DOHH2 (cell line): ENCODE measurements around the gene CXCL12.

Source experiments
- H3F3A ChIP-seq: fragments of 200-600 bp; sonication (generic), shearing (Covaris generic); 2 replicates; pipeline ENCODE4 v1.6.0; 2016; ENCODE audit warnings: antibody characterized with exemption, mild to moderate bottlenecking; ENCODE audit not compliant: control insufficient read depth, insufficient read depth
- H3K27ac ChIP-seq: fragments of 200-600 bp; sonication (generic); 2 replicates; pipeline ENCODE4 v1.5.1; 2014; ENCODE audit warnings: low read depth, mild to moderate bottlenecking, low read length, moderate library complexity
- H3K27me3 ChIP-seq: fragments of 200-600 bp; sonication (generic); 2 replicates; pipeline ENCODE4 v1.6.1; 2014; ENCODE audit warnings: mild to moderate bottlenecking, low read length, mixed read lengths; ENCODE audit not compliant: control insufficient read depth
- H3K36me3 ChIP-seq: fragments of 200-600 bp; sonication (generic); 2 replicates; pipeline ENCODE4 v1.6.1; 2014; ENCODE audit warnings: mild to moderate bottlenecking, low read length, moderate library complexity, mixed read lengths; ENCODE audit not compliant: control insufficient read depth
- H3K4me1 ChIP-seq: fragments of 200-600 bp; sonication (generic); 2 replicates; pipeline ENCODE4 v1.6.1; 2014; ENCODE audit warnings: mild to moderate bottlenecking, low read length, mixed read lengths; ENCODE audit not compliant: control insufficient read depth
- H3K4me2 ChIP-seq: fragments of 200-600 bp; sonication (generic); 2 replicates; pipeline ENCODE4 v1.6.0; 2014; ENCODE audit warnings: mild to moderate bottlenecking, low read length, moderate library complexity
- H3K4me3 ChIP-seq: fragments of 200-600 bp; sonication (generic); 2 replicates; pipeline ENCODE4 v1.5.1; 2014; ENCODE audit warnings: mild to moderate bottlenecking, low read length, mixed read lengths
- H3K79me2 ChIP-seq: fragments of 200-600 bp; sonication (generic); 2 replicates; pipeline ENCODE4 v1.6.1; 2014; ENCODE audit warnings: mild to moderate bottlenecking, low read length, mixed read lengths; ENCODE audit not compliant: control insufficient read depth
- H3K9me2 ChIP-seq: fragments of 200-600 bp; sonication (generic); replicated peaks from 2 replicates; pipeline ENCODE4 v1.6.1; 2014; ENCODE audit warnings: mild to moderate bottlenecking, low read length, mixed read lengths; ENCODE audit not compliant: control insufficient read depth
- H3K9me3 ChIP-seq: fragments of 200-600 bp; sonication (generic); 2 replicates; pipeline ENCODE4 v1.6.1; 2014; ENCODE audit warnings: antibody characterized with exemption, low read length, mixed read lengths; ENCODE audit not compliant: control insufficient read depth, insufficient read depth
- H4K20me1 ChIP-seq: fragments of 200-600 bp; sonication (generic); 2 replicates; pipeline ENCODE4 v1.6.0; 2014; ENCODE audit warnings: low read depth, mild to moderate bottlenecking, antibody characterized with exemption, low read length, moderate library complexity; ENCODE audit not compliant: control insufficient read depth, insufficient read depth
- CTCF ChIP-seq: fragments of 200-600 bp; sonication (generic); IDR thresholded peaks from one replicate; pipeline ENCODE4 v1.5.1; 2014; ENCODE audit warnings: antibody characterized with exemption, mild to moderate bottlenecking, low read depth, low read length; ENCODE audit not compliant: poor library complexity, severe bottlenecking
- EZH2phosphoT487 ChIP-seq: fragments of 200-600 bp; sonication (generic); IDR thresholded peaks from 2 replicates; pipeline ENCODE4 v1.6.1; 2017; ENCODE audit warnings: borderline replicate concordance, mild to moderate bottlenecking, antibody characterized with exemption, low read length, moderate library complexity, mixed read lengths

The CXCL12 gene

DNA sequence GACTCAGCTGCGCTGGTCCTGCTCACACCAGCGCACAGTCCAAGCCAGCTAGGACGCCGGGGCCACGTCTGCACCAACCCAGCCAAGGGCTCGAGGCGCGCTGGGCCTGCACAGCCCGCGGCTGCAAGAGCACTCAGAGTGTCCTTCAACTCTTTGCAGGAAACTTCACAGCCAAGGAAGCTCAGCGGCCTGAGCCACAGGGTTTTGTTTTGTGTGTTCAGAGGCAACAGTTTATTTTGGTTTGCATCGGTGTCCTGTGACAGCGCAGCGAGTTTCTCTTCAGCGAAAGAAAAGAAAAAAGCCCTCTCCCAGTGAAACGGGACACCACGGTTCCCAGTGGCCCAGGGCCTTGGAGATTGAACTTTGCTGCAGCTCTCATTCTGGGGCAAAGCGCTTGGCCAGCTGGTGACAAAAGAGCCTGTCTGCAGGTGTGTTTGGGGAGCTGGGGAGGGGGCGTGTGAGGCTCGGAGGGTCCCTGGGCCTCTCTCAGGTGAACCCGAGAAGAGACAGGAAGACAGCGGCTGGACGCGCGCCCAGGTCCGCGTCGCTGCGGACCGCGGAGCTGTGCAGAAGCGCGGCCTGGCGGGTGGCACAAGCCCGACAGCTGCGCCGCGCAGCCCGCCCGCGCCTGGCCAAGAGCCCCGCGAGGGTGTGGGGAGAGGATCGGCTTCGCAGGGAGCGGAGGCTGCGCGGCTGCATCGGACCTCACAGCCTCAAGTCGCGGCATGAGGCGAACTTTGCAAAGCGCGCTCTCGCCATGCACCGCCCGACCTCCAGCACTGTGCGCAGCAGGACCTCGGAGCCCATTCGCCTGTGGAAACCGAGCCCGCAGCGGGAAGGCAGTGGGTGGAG, 922 bp downstream of the CXCL12 start:
- H3K9me3 ChIP-seq, result no peaks in the 10 kb centered on the region
- H3K36me3 ChIP-seq, result no peaks in the 10 kb centered on the region
- no peaks in the 10 kb centered on the region for H3K4me1 ChIP-seq
- no peak for TF ChIP-seq EZH2phosphoT487
- TF ChIP-seq CTCF, result no peak
- H3K4me3 ChIP-seq, result no peak overlapping the region
- no peaks in the 10 kb centered on the region for H3K27me3 ChIP-seq
- no peaks in the 10 kb centered on the region for H3K9me2 ChIP-seq
- no peaks in the 10 kb centered on the region for H3K79me2 ChIP-seq
- no peaks in the 10 kb centered on the region for H4K20me1 ChIP-seq
- no peak overlapping the region for H3K4me2 ChIP-seq
- H3K27ac ChIP-seq, result no peak overlapping the region
- no peaks in the 10 kb centered on the region for H3F3A ChIP-seq

DNA sequence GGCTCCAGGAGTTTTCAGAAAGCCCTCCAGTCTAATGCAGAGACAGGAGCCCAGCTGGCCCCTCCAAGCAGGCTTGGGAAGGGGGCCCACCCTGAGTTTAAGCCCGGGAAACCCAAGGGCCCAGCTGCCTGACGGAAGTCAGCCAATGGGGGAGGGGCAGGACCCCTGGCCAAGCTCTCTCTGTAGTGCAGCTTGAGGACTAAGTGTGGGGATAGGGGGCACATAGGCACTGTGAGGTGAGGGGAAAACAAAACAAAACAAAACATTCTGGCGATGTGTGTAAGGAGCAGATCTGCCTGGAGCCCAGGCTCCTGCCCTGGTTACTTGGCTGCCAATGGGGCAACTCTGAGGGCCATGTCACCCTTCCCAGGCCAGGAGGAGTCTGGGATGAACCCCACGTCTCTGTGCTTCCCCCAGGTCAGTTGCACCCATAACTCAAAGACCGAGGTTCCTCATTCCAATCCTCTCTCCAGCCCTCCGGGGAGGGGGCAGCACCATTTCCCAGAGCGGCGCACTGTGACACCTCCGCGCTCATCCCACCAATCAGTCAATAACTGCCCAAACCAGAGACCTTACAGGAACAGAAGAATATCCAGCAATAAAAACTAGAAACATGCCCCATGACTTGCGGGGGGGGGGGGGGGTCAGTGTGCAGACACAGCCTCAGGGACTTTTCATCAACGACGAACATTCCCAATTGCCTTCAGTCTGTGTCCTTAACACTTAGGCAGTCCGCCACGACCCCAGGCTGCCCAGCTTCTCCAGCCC, 1.7 kb downstream of the CXCL12 start:
- Histone ChIP-seq H3K4me3 (no peak overlapping the region), H4K20me1 (no peaks in the 10 kb centered on the region), H3K4me2 (no peak overlapping the region)

GRCh38 chr10:44382131-44382858, 2.6 kb downstream of the CXCL12 start:
- no peak overlapping the region for H3K4me2 ChIP-seq
- H3K36me3 ChIP-seq, result no peaks in the 10 kb centered on the region
- no peaks in the 10 kb centered on the region for H3K4me1 ChIP-seq
- no peaks in the 10 kb centered on the region for H3K9me2 ChIP-seq
- H3K4me3 ChIP-seq, result no peak overlapping the region
- H3K79me2 ChIP-seq, result no peaks in the 10 kb centered on the region
- H4K20me1 ChIP-seq, result no peaks in the 10 kb centered on the region
- no peaks in the 10 kb centered on the region for H3K9me3 ChIP-seq
- no peak for TF ChIP-seq EZH2phosphoT487
- no peak for TF ChIP-seq CTCF
- H3K27ac ChIP-seq, result no peak overlapping the region
- no peaks in the 10 kb centered on the region for H3F3A ChIP-seq
- no peaks in the 10 kb centered on the region for H3K27me3 ChIP-seq

More for the DNA sequence above, 1.7 kb downstream of the CXCL12 start:
- H3F3A ChIP-seq, result no peaks in the 10 kb centered on the region
- TF ChIP-seq CTCF, result no peak
- no peaks in the 10 kb centered on the region for H3K9me3 ChIP-seq
- H3K79me2 ChIP-seq, result no peaks in the 10 kb centered on the region
- no peaks in the 10 kb centered on the region for H3K27me3 ChIP-seq
- H3K9me2 ChIP-seq, result no peaks in the 10 kb centered on the region
- no peak overlapping the region for H3K27ac ChIP-seq
- no peaks in the 10 kb centered on the region for H3K4me1 ChIP-seq
- H3K36me3 ChIP-seq, result no peaks in the 10 kb centered on the region
